GM18861 (cell line): ENCODE data around the gene PRAC1.

Source experiments
- ATAC-seq: cut with Tn5 transposase; IDR thresholded peaks from one replicate; pipeline ENCODE4 v1.9.1; 2021; ENCODE audit not compliant: unreplicated experiment

Gene PRAC1

DNA sequence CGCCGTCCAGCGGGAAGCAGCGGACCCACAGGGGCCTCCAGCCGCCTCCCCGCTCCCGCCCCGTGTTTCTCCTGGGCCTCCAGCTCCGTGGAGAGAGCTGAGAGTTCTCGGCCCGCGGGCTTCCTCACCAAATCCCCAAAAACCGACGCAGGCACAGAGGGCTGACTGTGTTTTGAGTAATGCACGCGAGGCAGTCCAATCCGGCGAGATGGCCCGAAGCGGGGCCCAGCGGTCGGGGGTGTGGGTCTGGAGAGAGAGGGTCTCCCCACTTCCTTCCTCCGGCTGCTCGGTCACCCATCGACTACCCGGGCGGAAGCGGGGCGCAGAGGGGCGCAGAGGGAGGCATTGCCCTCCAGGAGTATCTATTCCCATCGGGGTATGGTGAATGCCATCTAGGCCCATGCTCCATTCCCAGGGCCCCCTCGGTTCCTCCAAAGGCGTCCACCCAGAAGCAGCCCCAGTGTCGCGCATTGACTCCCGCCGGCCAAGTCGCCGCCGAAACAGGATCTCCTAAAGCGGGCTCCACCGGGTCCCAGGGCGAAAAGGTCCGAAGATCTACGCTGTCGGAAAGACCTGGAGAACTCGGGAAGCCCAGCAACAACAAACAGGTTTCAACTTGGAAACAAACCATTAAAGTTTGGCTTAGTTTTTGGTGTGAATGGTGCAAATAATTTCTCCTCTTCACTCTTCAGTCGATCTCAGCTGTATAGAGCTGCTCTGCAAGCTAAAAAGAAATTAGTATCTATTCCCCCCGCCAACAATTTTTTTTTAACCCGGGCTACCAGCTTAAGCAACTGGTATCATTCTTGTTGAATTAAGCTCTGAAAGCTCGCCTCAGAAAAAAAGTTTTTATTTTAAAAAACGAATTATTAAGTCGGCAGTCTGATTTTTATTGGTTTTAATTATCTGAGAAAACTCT is 25.4 kb upstream of the PRAC1 start:
- ATAC-seq: no peak

DNA sequence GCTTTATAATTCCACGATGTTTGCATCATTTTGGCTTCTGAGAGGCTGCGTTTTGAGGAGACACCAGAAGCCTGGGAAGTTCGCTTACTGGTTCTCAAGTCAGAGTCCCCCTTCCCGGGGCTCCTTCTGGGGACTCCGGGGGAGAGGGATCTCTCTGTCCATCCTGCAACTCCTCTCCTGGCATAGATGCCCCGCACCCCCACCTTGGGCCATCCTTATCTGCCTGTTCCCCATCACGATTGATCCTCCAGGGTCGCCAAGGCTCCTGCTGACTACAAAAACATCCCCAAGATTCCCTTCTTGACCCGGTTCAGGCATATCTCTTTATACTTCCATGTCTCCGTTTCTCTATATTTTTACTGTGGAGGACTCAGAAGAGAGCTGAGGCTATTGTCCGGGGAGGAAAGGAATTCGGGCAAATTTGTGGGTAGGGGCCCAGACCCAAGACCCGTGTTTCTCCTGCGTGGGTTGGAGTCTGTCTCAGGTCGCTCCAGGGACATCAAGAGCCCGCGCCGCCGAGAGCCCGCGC is 24.7 kb upstream of the PRAC1 start:
- ATAC-seq: no peak

DNA sequence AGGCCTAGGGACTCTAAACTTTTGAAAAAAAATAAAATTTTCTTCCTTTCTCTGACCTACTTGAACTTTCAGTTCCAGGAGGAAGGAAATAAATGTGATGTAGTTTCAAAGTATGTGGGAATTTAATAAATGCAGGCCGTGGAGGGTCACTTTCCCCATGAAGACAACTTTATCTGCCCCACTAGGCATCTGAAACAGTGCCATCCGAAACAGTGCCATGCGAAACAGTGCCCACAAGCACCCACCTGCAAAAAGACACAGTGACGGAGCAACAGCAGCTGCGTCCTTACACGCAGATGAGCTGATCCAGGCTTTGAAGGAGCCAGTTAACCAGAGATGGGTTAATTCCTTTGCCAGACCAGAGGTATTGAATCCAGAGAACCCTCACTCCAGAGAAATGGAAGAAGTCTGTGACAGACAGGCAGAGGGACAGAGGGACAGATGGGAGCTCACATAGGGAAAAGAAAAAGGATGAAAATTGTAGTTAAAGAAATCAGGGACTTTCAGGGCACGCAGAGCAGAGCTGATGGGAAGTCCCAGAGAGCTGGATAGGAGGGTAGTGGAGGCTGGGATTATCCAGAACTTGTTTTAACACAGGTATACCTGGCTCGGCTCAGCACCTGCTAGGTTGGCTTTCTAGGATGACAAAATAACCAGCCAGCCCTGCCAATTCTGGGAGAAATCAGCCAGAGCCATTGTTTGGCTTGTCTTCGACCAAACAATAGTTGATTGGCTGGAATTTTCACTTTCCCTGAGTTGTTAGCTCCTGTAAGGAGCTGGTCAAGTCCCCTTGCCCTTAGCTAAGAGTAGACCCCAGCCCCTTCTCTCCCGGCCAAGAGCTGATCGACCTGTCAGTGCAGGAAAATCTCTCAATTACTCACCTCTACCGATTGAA is 23.3 kb upstream of the PRAC1 start:
- ATAC-seq: no peak

DNA sequence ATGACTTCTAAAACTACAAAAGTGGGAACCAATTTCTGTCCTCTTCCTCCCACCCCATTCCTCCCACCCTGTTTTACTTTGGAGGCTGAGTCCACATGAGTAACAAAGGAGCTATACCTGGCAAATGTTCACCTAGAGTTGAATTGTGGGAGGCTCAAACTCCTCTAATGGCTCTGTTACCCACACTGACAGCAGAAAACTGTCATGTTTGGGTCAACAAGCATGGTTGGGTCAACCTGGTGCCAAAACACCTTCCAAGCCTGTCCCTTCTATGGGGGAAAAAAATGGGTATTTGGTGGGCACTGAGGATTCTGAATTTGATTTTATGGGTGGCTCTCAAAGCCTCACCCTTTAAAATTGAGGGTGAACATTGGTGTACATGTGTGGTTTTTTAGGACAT is 18.2 kb upstream of the PRAC1 start:
- ATAC-seq: no peak

DNA sequence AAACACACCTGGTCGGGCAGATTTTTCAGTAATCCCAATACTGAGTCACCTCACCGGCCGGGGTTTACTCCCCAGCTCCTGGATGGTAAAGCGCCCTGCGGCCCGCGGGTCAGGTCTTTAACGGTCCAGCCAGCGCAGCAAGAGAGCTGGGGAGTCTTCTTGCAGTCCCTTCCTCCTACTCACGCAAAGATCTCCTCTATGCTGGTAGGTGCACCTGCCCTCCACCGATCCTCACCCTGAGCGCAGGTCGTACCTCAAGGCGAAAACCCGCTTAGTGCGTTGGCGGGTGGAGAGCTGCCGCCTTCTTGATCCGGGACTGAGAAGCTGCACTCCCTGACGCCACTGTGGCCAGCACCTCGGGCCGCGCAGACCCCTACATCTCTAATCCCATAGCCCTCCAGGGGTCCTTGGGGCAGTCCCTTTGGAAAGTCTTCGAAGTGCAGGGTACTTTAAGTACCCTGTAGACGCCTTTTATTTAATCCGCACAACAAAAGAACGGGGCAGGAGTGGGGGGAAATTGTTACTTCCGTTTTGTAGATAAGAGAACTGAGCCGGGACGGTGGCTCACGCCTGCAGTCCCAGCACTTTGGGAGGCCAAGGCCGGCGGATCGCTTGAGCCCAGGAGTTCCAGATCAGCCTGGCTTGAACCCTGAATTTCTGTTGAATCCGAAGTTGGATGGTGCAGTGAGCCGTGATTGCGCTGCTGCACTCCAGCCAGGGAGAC is 16.6 kb upstream of the PRAC1 start:
- ATAC-seq: no peak

DNA sequence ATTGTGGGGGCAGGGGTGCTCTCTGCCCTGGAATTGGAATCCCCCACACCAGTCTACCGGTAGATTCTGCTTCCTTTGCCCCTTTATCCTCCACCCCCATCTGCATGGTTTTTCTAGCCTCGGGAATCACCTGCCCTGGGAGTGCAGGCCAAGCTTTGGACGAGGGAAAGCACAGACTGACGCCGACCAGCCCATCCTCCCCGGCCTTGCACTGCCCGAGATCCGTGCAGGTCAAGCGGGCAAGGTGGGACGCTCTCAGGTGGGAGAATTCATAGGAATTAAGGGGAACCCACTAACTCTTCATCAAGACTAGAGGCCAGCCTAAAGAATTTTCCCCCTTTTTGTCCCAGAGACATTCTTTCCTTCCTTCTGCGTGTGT is 16.1 kb upstream of the PRAC1 start:
- ATAC-seq: no peak

DNA sequence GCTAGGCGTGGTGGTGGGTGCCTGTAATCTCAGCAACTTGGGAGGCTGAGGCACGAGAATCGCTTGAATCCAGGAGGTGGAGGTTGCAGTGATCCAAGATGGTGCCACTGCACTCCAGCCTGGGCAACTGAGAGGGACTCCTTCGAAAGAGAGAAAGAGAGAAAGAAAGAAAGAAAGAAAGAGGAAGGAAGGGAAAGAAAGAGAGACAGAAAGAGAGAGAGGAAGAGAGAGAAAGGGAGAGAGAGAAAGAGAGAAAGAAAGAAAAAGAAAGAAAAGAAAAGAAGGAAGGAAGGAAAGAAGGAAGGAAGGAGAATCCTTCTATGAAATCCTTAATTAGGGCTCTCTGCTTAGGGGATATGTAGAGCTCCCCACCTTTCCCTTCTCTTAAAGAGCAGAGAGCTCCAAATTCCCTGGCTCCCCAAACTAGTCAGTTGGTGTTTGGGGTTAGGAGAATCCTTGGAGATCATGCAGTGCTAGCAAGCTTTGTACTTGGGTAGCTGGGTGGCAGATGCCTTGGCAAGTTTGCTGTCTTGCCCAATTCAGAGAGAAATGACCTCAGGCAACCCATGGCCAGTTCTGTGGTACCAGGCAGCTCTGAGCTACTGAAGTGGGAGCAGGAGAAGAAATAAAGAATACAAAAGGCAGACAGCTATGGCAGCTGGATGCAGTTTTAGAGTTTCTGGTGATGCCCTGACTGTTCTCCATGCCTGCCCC is 15.2 kb upstream of the PRAC1 start:
- no peak for ATAC-seq

DNA sequence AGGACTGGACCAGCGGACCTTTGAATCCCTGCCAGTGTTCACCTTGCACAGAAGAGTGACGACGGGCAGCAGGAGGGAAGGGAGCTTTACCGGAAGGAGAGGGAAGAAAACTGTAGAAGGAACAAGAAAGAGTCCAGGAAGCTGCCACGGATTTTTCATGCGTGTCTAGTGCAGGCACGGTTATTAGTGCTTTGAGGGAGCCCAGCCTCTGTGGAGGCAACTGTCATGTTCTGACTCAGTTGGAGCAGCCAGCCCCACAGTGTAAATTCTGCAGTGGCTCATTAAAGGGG is 12.7 kb upstream of the PRAC1 start:
- no peak for ATAC-seq

DNA sequence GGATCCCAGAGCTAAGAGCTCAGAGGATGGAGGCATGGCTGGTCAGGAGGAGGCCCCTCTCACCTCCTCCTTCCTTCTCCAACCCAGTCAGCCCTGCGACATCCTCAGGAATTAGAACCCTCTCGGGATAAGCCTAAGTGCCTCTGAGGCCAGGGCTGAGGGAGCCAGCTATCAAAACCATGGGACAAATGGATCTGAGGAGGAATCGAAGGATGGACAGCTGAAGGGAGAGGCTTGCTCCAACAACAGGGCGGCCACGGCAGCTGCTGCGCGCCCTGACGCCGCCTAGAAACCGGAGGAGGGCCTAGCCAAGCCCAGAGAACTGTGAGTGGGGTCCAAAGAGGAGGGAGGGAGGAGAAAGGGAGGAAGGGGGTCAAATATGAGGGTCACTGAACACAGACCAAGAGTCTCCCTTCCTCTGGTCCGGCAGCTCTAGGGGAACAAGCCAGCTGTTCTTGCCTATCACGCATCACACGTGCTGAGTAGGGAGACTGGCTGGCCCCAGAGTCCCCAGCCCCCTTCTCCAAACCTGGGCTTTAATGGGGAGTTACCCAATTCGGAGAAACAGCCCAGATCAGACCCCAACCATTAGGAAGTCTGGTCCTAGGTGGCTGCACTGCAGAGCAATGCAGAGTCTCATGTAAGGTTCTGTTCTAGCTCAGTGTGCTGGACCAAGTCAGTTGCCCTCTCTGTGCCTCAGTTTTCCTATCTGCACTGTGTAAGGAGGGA is 12.2 kb upstream of the PRAC1 start:
- ATAC-seq: no peak

DNA sequence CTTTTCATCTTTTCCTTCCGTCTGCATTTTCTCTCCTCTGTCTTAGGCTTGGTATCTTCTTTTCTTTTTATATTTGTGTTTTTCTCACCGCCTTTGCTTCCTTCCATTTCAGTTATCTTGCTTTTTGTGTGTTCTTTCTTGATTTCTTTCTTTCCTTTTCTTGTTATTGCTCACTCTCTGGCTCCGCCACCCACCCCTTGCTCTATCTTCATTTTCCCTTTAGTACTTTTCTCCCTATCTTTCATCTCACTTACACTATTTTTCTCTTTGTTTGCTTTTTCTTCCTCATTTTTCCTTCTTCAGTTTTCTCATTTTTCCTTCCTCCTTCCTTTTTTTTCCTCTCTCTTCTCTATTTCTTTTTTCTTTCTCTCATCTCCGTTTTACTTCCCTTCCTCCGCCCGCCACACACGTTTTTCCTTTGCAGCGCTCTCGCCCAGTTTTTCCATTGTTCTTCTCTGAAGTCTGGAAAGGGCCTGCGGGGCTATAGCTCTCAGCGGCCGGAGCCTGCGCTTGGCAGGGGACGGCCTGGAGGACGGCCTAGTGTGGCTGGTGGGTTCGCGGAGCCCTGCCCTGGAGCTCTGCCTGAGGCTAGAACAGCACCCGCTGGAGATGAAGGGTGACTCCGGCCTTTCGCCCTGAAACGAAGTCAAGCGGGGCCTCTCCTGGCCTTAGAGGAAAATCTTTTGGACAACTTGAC is 11.5 kb upstream of the PRAC1 start:
- ATAC-seq: no peak

DNA sequence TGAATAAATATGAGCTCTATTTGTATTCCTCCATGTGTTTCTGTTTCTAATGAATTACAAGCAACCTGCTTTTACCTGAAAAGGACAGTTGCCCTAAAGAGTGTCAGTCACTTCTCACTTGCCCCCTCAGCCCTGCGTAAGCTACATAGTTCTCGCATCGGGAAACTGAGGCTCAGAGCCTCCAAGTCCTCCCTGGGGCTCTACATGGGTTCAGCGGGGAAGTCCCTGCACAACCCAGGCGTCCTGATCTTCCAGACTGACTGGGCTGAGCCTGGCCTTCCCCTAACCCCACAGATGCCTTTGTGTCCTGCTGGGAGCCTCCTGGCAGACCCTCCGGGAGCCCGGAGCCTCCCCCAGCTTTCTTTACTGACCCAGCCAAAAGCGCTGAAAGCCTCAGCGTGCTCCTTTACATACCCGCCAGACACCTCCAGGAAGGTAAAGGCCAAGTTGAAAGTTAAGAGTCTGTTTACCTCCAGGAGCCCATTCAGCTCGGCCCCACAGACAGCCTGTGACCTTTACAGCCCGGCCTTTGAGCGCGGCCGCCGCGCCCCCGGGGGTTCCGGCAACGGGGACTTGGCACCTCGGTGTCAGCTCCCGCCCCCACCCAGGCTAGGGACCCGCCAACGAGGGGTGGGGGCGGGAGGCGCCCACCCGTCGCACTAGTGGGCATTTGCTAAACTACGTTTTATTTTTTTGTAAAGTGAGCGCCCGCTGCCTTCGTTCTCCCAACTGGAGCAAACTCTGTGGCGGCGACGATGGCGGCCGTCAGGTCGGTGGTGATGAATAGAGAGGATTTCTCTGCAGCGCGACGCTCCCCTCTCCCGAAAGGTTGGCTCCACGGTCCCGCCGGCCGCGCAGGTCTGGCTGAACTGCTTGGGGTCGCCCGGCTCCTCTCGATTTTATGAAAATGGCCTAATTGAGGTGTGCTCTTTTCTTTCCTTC is 10.6 kb upstream of the PRAC1 start:
- no peak for ATAC-seq

DNA sequence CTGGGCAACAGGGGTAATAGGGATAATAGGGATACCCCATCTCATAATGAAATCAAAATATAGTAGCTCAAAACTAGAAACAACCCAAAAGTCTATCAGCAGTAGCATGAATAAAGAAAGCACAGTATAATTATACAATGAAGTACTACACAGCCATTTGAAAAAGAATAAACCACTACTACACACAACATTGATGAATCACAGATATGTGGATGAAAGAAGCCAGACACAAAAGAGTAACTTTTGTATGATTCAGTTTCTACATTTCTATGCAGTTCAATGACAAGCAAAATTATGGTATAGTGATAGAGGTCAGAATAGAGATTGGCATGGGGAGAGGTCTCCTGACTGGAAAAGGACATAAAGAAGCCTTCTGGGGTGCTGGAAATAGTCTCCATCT is 9.0 kb upstream of the PRAC1 start:
- ATAC-seq: no peak

DNA sequence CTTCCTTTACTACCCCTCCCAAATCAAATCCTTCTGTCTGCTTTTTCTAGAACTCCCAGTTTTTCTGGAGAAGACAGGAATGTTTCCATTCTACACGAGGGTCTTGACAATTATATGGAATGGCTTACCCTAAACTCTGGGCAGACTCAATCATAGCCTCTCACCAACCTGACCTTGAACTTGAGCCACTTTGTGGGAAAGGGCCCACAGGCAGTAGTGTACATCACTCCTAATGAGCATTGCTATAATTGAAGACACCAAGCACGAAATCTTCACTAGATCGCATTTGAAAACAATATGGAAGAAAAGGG is 7.9 kb upstream of the PRAC1 start:
- no peak for ATAC-seq

DNA sequence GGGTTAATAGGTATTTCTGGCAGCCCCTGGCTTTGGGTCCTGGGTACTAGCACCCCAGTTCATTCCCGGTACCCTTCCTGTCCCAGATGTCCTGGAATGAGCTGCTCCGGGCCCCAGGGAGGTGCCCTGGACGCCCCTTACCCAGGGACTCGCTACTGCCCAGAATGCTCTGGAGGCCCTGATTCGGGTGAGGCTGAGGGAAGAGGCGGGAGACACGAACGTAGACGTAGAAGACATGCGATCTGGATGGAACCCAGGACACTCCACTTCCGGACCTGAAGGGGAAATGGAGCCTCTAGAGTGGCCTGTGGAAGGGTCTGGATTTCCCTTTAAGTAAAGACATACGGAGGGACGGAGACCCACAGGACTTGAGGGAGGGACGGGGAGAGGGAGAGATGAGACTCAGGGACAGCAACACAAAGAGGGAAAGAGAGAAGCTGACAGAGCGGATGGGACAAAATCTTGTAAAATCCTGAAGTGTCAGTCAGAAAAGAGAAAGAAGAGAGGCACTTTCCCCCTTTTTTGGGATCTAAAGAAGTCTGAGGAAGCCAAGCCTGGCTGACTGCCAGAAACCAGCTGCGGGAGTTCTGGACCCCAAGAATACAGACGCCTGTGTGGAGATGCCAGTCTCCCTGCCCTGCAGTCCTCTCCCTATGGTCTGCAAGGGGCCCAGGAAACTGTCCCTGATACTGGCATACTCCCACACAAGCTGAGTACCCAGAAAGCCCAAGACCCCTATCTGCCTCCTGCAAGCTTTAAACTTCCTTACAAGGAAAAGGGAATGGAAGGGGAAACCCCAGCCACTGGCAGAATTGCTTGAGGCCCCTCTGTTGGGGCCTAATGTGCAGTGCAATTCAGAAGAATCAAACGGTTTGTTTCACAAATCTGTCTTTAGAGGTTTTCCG is 7.3 kb upstream of the PRAC1 start:
- no peak for ATAC-seq

DNA sequence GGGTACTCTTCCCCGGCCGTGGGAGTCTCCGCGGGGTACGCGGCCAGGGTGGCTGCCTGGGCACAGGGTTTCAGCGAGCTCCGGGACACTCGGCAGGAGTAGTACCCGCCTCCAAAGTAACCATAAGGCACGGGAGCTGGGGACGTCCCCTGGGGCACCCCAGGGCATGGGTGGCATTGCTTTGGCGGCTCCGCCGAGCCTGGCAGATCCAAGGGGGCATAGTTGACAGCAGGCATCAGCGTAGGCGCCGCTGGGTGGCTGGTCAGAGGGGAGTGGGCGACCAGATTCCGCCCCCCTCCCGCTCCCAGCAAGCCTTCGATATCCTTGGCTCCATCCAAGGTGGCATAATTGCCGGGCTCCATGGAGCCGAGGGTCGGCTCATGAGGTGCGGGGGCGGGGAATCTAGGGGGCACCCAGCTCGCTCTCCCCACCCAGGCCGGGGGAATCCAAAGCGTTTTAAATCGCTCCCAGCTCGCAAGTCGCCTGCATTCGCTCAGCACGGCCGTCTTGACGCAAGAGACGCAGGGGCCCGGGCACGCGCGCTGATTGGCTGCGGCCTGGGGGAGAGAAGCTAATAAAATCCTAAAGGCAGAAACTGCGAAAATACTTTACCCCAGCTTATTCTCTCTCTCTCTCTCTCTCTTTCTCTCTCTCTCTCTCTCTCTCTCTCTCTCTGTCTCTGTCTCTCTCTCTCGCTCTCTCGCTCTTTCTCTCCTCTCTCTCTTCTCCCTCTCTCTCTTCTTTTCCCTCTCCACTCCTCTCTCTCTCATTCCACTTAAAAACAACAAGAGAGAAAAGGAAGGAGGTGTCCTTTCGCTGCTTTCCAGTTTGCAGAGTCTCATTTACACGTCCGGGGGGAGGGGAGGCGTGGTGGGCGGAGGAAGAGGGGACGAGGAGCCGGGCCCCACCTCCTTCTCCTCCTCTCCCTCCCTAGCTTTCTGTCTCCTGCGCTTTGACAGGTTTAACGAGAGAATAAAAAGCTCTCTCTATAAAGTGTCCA is 6.2 kb upstream of the PRAC1 start, which contains the start of gene HOXB13:
Gene HOXB13 (minus strand): TSS at position 519 of the 1,000 bp plus-strand sequence. CDS start 157 bp downstream, at position 362.
- ATAC-seq: no peak
